HCT116 (cell line): ENCODE measurements around the gene LSAMP. TPM values are rescaled to one million over a fixed set of nuclear protein-coding genes. Genes with fewer than 3 reads are reported as not detected.

Experiments
- ATAC-seq: fragments of 200-7000 bp; cut with Tn5 transposase; 2 replicates; pipeline ENCODE4 v1.9.1; 2020; ENCODE audit warnings: mild to moderate bottlenecking, moderate library complexity
- BruUV-seq: library from RNA; stranded (reverse); fragments of 400-500 nt; replicated peaks from 2 replicates; lab custom pipeline; 2021; lab: Mats Ljungman, UMichigan
- CTCF ChIA-PET: fragments of 300-600 bp; sonication (Branson Sonifier 250); formaldehyde crosslinking; loops from one replicate; lab custom pipeline; 2021; ENCODE audit warnings: antibody characterized with exemption; lab: Charles Lee
- POLR2A ChIA-PET: fragments of 300-600, 350-600 bp; sonication (Branson Sonifier 250); formaldehyde crosslinking; loops from one replicate; lab custom pipeline; 2021; ENCODE audit warnings: antibody characterized with exemption; lab: Charles Lee
- RAD21 ChIA-PET, 2 experiments: fragments of 300-600 bp; sonication (Branson Sonifier 250); formaldehyde crosslinking; loops; one replicate each; lab custom pipeline; 2023; ENCODE audit warnings: low total read pairs in 2 of 2; ENCODE audit not compliant: uncharacterized antibody in 2 of 2, unreplicated experiment in 2 of 2, low non-redundant PET in 1 of 2; lab: Charles Lee
- DNase-seq: peaks from one replicate; pipeline ENCODE4 v3.0.0-alpha.2; 2010; ENCODE audit warnings: low read depth, low spot score
- H2AFZ ChIP-seq: fragments of 200-600 bp; shearing (Covaris generic), sonication (generic); 2 replicates; pipeline ENCODE4 v1.6.1; 2017; ENCODE audit warnings: low read depth, mixed run types, mixed read lengths, antibody characterized with exemption, low read length; ENCODE audit not compliant: poor library complexity, severe bottlenecking
- H3K27ac ChIP-seq: 2 replicates; pipeline ENCODE4 v1.5.1; 2012; ENCODE audit warnings: low read depth, low read length
- H3K27me3 ChIP-seq: fragments of 200-600 bp; sonication (generic); 2 replicates; pipeline ENCODE4 v1.6.1; 2016; ENCODE audit warnings: mixed run types, low read length, mixed read lengths; ENCODE audit not compliant: insufficient read depth
- H3K36me3 ChIP-seq, 2 experiments: fragments of 200-500 bp in 1 of 2; fragments of 200-600 bp in 1 of 2; sonication (Bioruptor generic) in 1 of 2; sonication (generic) in 1 of 2; 2 replicates each; pipeline versions ENCODE4 v1.5.1 to v1.6.1; 2014 to 2016; ENCODE audit warnings: low read length in 2 of 2, inconsistent platforms in 1 of 2, mixed read lengths in 1 of 2, mixed run types in 1 of 2; ENCODE audit not compliant: insufficient read depth in 2 of 2, control insufficient read depth in 1 of 2
- H3K4me1 ChIP-seq, 2 experiments: fragments of 200-600 bp in 1 of 2; sonication (generic) in 1 of 2; 2 replicates each; pipeline versions ENCODE4 v1.5.1 to v1.6.1; 2012 to 2017; ENCODE audit warnings: low read length in 2 of 2, inconsistent platforms in 1 of 2, mild to moderate bottlenecking in 1 of 2, mixed read lengths in 1 of 2, mixed run types in 1 of 2, moderate library complexity in 1 of 2; ENCODE audit not compliant: insufficient read depth in 2 of 2, control insufficient read depth in 1 of 2
- H3K4me2 ChIP-seq: fragments of 200-600 bp; sonication (generic); 2 replicates; pipeline ENCODE4 v1.6.1; 2017; ENCODE audit warnings: mixed run types, low read length, mixed read lengths
- H3K4me3 ChIP-seq, 2 experiments: fragments of 200-600 bp in 1 of 2; sonication (generic) in 1 of 2; replicated peaks in 1 of 2; 2 replicates each; pipeline ENCODE4 v1.5.1; 2011 to 2016; ENCODE audit warnings: low read length in 2 of 2, control low read depth in 1 of 2, low read depth in 1 of 2, mild to moderate bottlenecking in 1 of 2, mixed read lengths in 1 of 2, mixed run types in 1 of 2
- H3K79me2 ChIP-seq: fragments of 200-600 bp; sonication (generic); 2 replicates; pipeline ENCODE4 v1.6.1; 2017; ENCODE audit warnings: mild to moderate bottlenecking, mixed run types, low read length, moderate library complexity, mixed read lengths; ENCODE audit not compliant: insufficient read depth
- H3K9ac ChIP-seq: fragments of 200-600 bp; sonication (generic); 2 replicates; pipeline ENCODE4 v1.6.1; 2016; ENCODE audit warnings: low read length, mixed read lengths
- H3K9me2 ChIP-seq: fragments of 200-600 bp; sonication (generic), shearing (Covaris generic); 2 replicates; pipeline ENCODE4 v1.6.1; 2017; ENCODE audit warnings: mixed run types, mild to moderate bottlenecking, moderate library complexity; ENCODE audit not compliant: insufficient read depth
- H3K9me3 ChIP-seq, 2 experiments: fragments of 200-500 bp in 1 of 2; fragments of 200-600 bp in 1 of 2; sonication (Bioruptor generic) in 1 of 2; sonication (generic) in 1 of 2; 2 replicates each; pipeline ENCODE4 v1.6.1; 2014 to 2017; ENCODE audit warnings: low read length in 2 of 2, mixed read lengths in 2 of 2, inconsistent platforms in 1 of 2, low read depth in 1 of 2, mild to moderate bottlenecking in 1 of 2, mixed run types in 1 of 2, moderate library complexity in 1 of 2; ENCODE audit not compliant: control insufficient read depth in 1 of 2, insufficient read depth in 1 of 2
- H4K20me1 ChIP-seq: fragments of 200-600 bp; sonication (generic), shearing (Covaris generic); 2 replicates; pipeline ENCODE4 v1.6.1; 2017; ENCODE audit warnings: mixed run types, mild to moderate bottlenecking, moderate library complexity; ENCODE audit not compliant: insufficient read depth
- CBX3 ChIP-seq: IDR thresholded peaks from 2 replicates; pipeline ENCODE4 v1.6.1; 2012; ENCODE audit warnings: low read depth
- CEBPB ChIP-seq: IDR thresholded peaks from 2 replicates; pipeline ENCODE4 v1.6.1; 2012; ENCODE audit warnings: low read depth
- EGR1 ChIP-seq: IDR thresholded peaks from 2 replicates; pipeline ENCODE4 v1.6.1; 2012; ENCODE audit warnings: low read depth
- FOSL1 ChIP-seq: IDR thresholded peaks from 2 replicates; pipeline ENCODE4 v1.6.1; 2012; ENCODE audit warnings: low read depth
- JUND ChIP-seq: IDR thresholded peaks from 2 replicates; pipeline ENCODE4 v1.6.1; 2012
- POLR2A ChIP-seq: IDR thresholded peaks from 2 replicates; pipeline ENCODE4 v1.7.0; 2011; ENCODE audit warnings: borderline replicate concordance; ENCODE audit not compliant: insufficient read depth, insufficient read length; ENCODE audit errors: extremely low read depth
- SIN3A ChIP-seq: IDR thresholded peaks from 2 replicates; pipeline ENCODE4 v1.6.1; 2012; ENCODE audit warnings: low read depth
- SRF ChIP-seq: IDR thresholded peaks from 2 replicates; pipeline ENCODE4 v1.6.1; 2012; ENCODE audit warnings: low read depth
- YY1 ChIP-seq: IDR thresholded peaks from 2 replicates; pipeline ENCODE4 v1.6.1; 2011; ENCODE audit warnings: low read length, low read depth, moderate library complexity, mild to moderate bottlenecking; ENCODE audit not compliant: insufficient replicate concordance; ENCODE audit errors: extremely low read depth
- ZFX ChIP-seq: fragments of 450-650 bp; IDR thresholded peaks from 2 replicates; pipeline ENCODE4 v1.6.1; 2017
- intact Hi-C: fragments of 100-400 bp; cut with micrococcal nuclease; formaldehyde crosslinking; loops from 2 replicates; pipeline ENCODE4 v1.10.0; 2022
- total RNA-seq: library from RNA; stranded (reverse); gene quantifications from one replicate; pipeline ENCODE4 v1.2.1, GENCODE V29; 2021; ENCODE audit not compliant: unreplicated experiment
- TF ChIP-seq, protein P1 (sequence below): IDR thresholded peaks from 2 replicates; pipeline ENCODE4 v1.6.1; 2012
- TF ChIP-seq, protein P2 (sequence below), 3 experiments: fragments of 200-600 bp in 1 of 3; sonication (generic) in 1 of 3; IDR thresholded peaks in 2 of 3; conservative IDR thresholded peaks in 1 of 3; 2 replicates each; pipeline ENCODE4 v1.5.1; 2012 to 2017; ENCODE audit warnings: low read depth in 2 of 3, low read length in 2 of 3, antibody characterized with exemption in 1 of 3, borderline replicate concordance in 1 of 3, control low read depth in 1 of 3, mild to moderate bottlenecking in 1 of 3, mixed read lengths in 1 of 3, mixed run types in 1 of 3, moderate library complexity in 1 of 3; ENCODE audit not compliant: insufficient read depth in 1 of 3
- TF ChIP-seq, protein P3 (sequence below): IDR thresholded peaks from 2 replicates; pipeline ENCODE4 v1.6.1; 2012
- TF ChIP-seq, protein P4 (sequence below): IDR thresholded peaks from 2 replicates; pipeline ENCODE4 v1.6.1; 2012; ENCODE audit warnings: low read depth

LSAMP gene
- total RNA-seq, 1 experiment from 2014 or later: 0.25 TPM

DNA sequence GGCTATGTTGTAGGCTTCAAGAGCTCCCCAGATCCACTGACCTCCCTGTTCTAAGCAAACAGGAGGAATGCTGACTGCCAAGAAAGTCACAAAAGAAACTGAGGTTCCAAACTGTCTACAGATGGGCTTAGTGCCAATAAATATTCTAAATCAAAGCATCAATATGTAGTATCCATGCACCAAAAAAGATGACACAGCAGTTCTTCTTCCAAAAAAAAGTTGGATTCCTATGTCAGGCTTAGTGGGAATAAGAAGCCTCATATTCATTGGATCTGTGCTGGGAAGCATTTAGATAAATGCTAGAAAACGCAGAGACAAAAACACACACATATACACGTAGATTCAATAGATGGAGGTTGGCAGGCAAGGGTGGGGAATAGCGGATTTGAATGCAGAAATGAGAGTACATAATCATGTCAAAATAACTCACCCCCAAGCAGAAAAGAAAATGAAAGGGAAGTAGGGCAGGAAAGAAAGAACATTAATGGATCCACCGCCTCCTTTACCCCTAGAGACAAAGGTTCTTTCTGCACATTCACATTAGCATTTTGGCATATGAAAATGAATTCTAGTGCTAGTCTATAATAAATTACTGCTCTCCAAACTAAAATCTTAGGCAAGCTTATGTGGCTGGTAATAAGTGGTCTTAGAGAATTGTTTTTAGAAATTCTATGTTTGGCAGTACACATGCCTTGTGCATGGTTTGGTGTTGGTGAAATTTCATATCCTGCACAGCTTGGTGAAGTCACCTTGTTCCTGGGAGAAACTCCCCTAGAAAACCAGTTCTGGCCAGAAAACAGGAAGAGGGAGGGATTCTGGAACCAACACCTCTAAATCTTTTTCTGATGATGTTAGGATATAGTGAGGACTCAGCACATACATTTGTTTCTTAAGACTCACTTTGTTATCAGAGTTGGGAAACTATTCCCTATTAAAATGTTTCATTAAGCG lies 283.4 kb downstream of the LSAMP start:
- no peaks in the 10 kb centered on the region for H3K4me1 ChIP-seq
- H3K9ac ChIP-seq: no peak overlapping the region
- intact Hi-C loops: no loop called here
- TF ChIP-seq JUND (no peak), EGR1 (no peak), CBX3 (no peak), POLR2A (no peak), FOSL1 (no peak), CEBPB (no peak), SRF (no peak), SIN3A (no peak), YY1 (no peak)
- TF ChIP-seq, protein P1, sequence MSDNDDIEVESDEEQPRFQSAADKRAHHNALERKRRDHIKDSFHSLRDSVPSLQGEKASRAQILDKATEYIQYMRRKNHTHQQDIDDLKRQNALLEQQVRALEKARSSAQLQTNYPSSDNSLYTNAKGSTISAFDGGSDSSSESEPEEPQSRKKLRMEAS: no peak
- TF ChIP-seq, all 23 proteins: peak for 0
- ChIA-PET CTCF (no interaction called here), POLR2A (no interaction called here), RAD21 (no interaction called here)
- Histone ChIP-seq H4K20me1 (no peaks in the 10 kb centered on the region), H3K79me2 (no peaks in the 10 kb centered on the region), H3K27ac (no peak overlapping the region), H3K9me3 (no peaks in the 10 kb centered on the region), H3K9me2 (no peaks in the 10 kb centered on the region), H3K4me2 (no peak overlapping the region), H2AFZ (no peak overlapping the region), H3K36me3 (no peaks in the 10 kb centered on the region), H3K4me3 (no peak overlapping the region), H3K27me3 (peaks cover 9% of the 10 kb centered on the region; the same call in 1 of the 2 replicates)
- BruUV-seq: no TSS peak
- ATAC-seq (no peak), DNase-seq (no peak)

DNA sequence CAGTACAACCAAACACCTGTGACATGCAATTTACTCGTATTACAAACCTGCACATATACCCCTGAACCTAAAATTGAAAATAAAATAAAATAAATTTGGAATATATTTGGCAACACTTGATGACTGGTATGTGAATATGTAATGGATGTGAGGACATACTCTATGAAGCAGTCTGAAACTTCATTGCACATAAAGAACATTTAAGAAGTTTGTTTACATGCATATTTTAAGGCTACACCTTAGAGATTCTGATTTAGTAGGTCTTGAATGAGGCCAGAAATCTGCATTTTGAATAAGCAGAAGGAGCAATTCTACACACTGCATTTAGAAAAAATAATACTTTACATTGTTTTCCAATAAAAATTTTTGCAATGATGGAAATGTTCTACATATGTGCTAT lies 284.7 kb downstream of the LSAMP start:
- DNase-seq: no peak
- Histone ChIP-seq H3K27ac (no peak overlapping the region), H3K9me3 (no peaks in the 10 kb centered on the region), H3K4me3 (no peak overlapping the region), H3K36me3 (no peaks in the 10 kb centered on the region), H3K9ac (no peak overlapping the region), H4K20me1 (no peaks in the 10 kb centered on the region), H3K4me2 (no peak overlapping the region), H3K79me2 (no peaks in the 10 kb centered on the region), H3K9me2 (no peaks in the 10 kb centered on the region), H3K27me3 (peaks cover 18% of the 10 kb centered on the region), H3K4me1 (no peaks in the 10 kb centered on the region), H2AFZ (no peak overlapping the region)
- BruUV-seq: no TSS peak
- intact Hi-C loops: no loop called here
- ChIA-PET POLR2A (no interaction called here), RAD21 (no interaction called here), CTCF (no interaction called here)
- ATAC-seq: no peak
- TF ChIP-seq, protein P2, sequence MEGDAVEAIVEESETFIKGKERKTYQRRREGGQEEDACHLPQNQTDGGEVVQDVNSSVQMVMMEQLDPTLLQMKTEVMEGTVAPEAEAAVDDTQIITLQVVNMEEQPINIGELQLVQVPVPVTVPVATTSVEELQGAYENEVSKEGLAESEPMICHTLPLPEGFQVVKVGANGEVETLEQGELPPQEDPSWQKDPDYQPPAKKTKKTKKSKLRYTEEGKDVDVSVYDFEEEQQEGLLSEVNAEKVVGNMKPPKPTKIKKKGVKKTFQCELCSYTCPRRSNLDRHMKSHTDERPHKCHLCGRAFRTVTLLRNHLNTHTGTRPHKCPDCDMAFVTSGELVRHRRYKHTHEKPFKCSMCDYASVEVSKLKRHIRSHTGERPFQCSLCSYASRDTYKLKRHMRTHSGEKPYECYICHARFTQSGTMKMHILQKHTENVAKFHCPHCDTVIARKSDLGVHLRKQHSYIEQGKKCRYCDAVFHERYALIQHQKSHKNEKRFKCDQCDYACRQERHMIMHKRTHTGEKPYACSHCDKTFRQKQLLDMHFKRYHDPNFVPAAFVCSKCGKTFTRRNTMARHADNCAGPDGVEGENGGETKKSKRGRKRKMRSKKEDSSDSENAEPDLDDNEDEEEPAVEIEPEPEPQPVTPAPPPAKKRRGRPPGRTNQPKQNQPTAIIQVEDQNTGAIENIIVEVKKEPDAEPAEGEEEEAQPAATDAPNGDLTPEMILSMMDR (IDR thresholded peaks at IDR 0.05 in 2 of 3, conservative IDR thresholded peaks at IDR 0.05 in 1 of 3; ENCODE audit: borderline replicate concordance in 1 of 3, insufficient read depth in 1 of 3, low read depth in 2 of 3, low read length in 2 of 3): no peak
- TF ChIP-seq, protein P3, sequence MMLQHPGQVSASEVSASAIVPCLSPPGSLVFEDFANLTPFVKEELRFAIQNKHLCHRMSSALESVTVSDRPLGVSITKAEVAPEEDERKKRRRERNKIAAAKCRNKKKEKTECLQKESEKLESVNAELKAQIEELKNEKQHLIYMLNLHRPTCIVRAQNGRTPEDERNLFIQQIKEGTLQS: no peak
- TF ChIP-seq, protein P1: no peak
- no peak for TF ChIP-seq ZFX
- TF ChIP-seq, protein P4, sequence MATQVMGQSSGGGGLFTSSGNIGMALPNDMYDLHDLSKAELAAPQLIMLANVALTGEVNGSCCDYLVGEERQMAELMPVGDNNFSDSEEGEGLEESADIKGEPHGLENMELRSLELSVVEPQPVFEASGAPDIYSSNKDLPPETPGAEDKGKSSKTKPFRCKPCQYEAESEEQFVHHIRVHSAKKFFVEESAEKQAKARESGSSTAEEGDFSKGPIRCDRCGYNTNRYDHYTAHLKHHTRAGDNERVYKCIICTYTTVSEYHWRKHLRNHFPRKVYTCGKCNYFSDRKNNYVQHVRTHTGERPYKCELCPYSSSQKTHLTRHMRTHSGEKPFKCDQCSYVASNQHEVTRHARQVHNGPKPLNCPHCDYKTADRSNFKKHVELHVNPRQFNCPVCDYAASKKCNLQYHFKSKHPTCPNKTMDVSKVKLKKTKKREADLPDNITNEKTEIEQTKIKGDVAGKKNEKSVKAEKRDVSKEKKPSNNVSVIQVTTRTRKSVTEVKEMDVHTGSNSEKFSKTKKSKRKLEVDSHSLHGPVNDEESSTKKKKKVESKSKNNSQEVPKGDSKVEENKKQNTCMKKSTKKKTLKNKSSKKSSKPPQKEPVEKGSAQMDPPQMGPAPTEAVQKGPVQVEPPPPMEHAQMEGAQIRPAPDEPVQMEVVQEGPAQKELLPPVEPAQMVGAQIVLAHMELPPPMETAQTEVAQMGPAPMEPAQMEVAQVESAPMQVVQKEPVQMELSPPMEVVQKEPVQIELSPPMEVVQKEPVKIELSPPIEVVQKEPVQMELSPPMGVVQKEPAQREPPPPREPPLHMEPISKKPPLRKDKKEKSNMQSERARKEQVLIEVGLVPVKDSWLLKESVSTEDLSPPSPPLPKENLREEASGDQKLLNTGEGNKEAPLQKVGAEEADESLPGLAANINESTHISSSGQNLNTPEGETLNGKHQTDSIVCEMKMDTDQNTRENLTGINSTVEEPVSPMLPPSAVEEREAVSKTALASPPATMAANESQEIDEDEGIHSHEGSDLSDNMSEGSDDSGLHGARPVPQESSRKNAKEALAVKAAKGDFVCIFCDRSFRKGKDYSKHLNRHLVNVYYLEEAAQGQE: no peak
- no peak for TF ChIP-seq POLR2A
- TF ChIP-seq EGR1: no peak
